ENCODE results near the gene GRIK3.

The GRIK3 gene

DNA sequence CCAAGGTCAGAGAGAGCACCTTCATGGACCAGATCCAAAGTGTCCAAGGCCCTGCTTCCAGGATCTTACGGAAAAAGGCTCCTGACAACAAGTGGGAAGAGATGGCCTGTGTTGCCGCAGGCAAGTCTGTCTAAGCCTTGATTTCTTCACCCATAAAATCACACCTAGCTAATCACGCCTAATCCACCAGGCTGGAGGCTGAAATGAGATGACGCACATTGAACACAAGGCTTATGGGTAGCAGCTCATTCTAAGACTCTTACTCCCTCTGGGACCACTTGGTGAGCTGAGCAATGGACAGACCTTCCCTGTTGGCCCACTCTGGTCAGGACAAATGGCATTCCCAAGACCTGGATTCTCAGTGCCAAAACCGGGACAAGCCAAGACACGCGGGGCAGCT is 38.2 kb downstream of the GRIK3 start:
- Histone ChIP-seq H3K4me1 (ENCODE audit: control insufficient read depth, insufficient read depth, low read length) (no peaks in the 10 kb centered on the region), H3K36me3 (ENCODE audit: control insufficient read depth in 2 of 2, insufficient read depth in 1 of 2, low read length in 2 of 2) (no peaks in the 10 kb centered on the region), H3K27ac (ENCODE audit: extremely low read depth, low read depth, low read length) (no peak overlapping the region), H3K4me3 (ENCODE audit: low read depth, low read length) (no peak overlapping the region), H3K9me3 (ENCODE audit: control insufficient read depth, insufficient read depth, low read depth, low read length) (no peaks in the 10 kb centered on the region)
- TF ChIP-seq ZNF830 (tag by site-specific recombination; IDR thresholded peaks at IDR 0.05; ENCODE audit: low read depth) (no peak), ZNF214 (tag by site-specific recombination; IDR thresholded peaks at IDR 0.05; ENCODE audit: borderline replicate concordance) (no peak), RBAK (tag by site-specific recombination; IDR thresholded peaks at IDR 0.05) (no peak), YY1 (tag by site-specific recombination; IDR thresholded peaks at IDR 0.05) (no peak), ZNF473 (tag by site-specific recombination; IDR thresholded peaks at IDR 0.05) (no peak), ZNF48 (tag by site-specific recombination; IDR thresholded peaks at IDR 0.05) (no peak), SALL2 (tag by site-specific recombination; IDR thresholded peaks at IDR 0.05; ENCODE audit: borderline replicate concordance) (no peak), ZNF155 (tag by site-specific recombination; IDR thresholded peaks at IDR 0.05) (no peak), ZNF223 (tag by site-specific recombination; IDR thresholded peaks at IDR 0.05) (no peak), ZNF654 (tag by site-specific recombination; IDR thresholded peaks at IDR 0.05; ENCODE audit: low read depth) (no peak), ZNF560 (tag by site-specific recombination; IDR thresholded peaks at IDR 0.05; ENCODE audit: borderline replicate concordance) (no peak), HOXD13 (CRISPR knock-in tag; IDR thresholded peaks at IDR 0.05; ENCODE audit: borderline replicate concordance) (no peak), ZNF621 (tag by site-specific recombination; IDR thresholded peaks at IDR 0.05) (no peak)
- TF ChIP-seq, protein P1, sequence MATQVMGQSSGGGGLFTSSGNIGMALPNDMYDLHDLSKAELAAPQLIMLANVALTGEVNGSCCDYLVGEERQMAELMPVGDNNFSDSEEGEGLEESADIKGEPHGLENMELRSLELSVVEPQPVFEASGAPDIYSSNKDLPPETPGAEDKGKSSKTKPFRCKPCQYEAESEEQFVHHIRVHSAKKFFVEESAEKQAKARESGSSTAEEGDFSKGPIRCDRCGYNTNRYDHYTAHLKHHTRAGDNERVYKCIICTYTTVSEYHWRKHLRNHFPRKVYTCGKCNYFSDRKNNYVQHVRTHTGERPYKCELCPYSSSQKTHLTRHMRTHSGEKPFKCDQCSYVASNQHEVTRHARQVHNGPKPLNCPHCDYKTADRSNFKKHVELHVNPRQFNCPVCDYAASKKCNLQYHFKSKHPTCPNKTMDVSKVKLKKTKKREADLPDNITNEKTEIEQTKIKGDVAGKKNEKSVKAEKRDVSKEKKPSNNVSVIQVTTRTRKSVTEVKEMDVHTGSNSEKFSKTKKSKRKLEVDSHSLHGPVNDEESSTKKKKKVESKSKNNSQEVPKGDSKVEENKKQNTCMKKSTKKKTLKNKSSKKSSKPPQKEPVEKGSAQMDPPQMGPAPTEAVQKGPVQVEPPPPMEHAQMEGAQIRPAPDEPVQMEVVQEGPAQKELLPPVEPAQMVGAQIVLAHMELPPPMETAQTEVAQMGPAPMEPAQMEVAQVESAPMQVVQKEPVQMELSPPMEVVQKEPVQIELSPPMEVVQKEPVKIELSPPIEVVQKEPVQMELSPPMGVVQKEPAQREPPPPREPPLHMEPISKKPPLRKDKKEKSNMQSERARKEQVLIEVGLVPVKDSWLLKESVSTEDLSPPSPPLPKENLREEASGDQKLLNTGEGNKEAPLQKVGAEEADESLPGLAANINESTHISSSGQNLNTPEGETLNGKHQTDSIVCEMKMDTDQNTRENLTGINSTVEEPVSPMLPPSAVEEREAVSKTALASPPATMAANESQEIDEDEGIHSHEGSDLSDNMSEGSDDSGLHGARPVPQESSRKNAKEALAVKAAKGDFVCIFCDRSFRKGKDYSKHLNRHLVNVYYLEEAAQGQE (tag by site-specific recombination; IDR thresholded peaks at IDR 0.05), result no peak
- TF ChIP-seq, protein P2, sequence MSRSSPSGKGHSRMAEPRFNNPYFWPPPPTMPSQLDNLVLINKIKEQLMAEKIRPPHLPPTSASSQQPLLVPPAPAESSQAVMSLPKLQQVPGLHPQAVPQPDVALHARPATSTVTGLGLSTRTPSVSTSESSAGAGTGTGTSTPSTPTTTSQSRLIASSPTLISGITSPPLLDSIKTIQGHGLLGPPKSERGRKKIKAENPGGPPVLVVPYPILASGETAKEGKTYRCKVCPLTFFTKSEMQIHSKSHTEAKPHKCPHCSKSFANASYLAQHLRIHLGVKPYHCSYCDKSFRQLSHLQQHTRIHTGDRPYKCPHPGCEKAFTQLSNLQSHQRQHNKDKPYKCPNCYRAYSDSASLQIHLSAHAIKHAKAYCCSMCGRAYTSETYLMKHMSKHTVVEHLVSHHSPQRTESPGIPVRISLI (tag by site-specific recombination; IDR thresholded peaks at IDR 0.05), result no peak
- CTCF ChIA-PET, result no interaction called here
- POLR2A ChIA-PET, result no interaction called here

DNA sequence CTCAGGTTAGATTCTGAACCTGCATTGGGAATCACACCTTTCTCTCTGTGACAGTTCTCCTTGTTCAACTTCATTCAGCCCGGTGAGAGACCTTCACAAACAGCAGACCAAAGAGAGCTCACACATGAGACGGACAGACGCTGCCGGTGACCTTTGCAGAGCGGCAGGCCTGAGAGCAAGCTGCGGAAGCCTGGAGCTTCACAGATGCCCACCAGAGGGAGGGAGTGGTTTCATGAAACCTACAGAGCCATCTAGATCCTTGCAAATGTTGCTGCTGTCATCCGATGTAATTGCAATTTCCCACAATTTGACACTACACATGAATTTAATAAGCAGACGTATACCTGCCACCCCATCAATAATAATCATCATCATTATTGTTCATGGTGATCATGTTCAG is 39.4 kb downstream of the GRIK3 start:
- H3K27ac ChIP-seq (ENCODE audit: extremely low read depth, low read depth, low read length), result no peak overlapping the region
- ChIA-PET POLR2A (no interaction called here), CTCF (interaction anchor here (0.6 kb wide), 1 partner anchor 85 kb away, joined by 4 read pairs; no protein-coding TSS in a partner anchor)
- no peaks in the 10 kb centered on the region for H3K4me1 ChIP-seq (ENCODE audit: control insufficient read depth, insufficient read depth, low read length)
- no peak overlapping the region for H3K4me3 ChIP-seq (ENCODE audit: low read depth, low read length)
- no peaks in the 10 kb centered on the region for H3K9me3 ChIP-seq (ENCODE audit: control insufficient read depth, insufficient read depth, low read depth, low read length)
- H3K36me3 ChIP-seq (ENCODE audit: control insufficient read depth in 2 of 2, insufficient read depth in 1 of 2, low read length in 2 of 2), result no peaks in the 10 kb centered on the region
- TF ChIP-seq, protein P3, sequence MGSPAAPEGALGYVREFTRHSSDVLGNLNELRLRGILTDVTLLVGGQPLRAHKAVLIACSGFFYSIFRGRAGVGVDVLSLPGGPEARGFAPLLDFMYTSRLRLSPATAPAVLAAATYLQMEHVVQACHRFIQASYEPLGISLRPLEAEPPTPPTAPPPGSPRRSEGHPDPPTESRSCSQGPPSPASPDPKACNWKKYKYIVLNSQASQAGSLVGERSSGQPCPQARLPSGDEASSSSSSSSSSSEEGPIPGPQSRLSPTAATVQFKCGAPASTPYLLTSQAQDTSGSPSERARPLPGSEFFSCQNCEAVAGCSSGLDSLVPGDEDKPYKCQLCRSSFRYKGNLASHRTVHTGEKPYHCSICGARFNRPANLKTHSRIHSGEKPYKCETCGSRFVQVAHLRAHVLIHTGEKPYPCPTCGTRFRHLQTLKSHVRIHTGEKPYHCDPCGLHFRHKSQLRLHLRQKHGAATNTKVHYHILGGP (tag by site-specific recombination; IDR thresholded peaks at IDR 0.05), result no peak
- no peak for TF ChIP-seq ZBTB48 (tag by site-specific recombination; IDR thresholded peaks at IDR 0.05)
- TF ChIP-seq SP2 (tag by site-specific recombination; IDR thresholded peaks at IDR 0.05), result no peak
- TF ChIP-seq, protein P4, sequence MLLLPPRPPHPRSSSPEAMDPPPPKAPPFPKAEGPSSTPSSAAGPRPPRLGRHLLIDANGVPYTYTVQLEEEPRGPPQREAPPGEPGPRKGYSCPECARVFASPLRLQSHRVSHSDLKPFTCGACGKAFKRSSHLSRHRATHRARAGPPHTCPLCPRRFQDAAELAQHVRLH (tag by site-specific recombination; IDR thresholded peaks at IDR 0.05), result no peak
- no peak for TF ChIP-seq ZNF391 (tag by site-specific recombination; IDR thresholded peaks at IDR 0.05; ENCODE audit: borderline replicate concordance, low read depth)
- TF ChIP-seq, protein P5, sequence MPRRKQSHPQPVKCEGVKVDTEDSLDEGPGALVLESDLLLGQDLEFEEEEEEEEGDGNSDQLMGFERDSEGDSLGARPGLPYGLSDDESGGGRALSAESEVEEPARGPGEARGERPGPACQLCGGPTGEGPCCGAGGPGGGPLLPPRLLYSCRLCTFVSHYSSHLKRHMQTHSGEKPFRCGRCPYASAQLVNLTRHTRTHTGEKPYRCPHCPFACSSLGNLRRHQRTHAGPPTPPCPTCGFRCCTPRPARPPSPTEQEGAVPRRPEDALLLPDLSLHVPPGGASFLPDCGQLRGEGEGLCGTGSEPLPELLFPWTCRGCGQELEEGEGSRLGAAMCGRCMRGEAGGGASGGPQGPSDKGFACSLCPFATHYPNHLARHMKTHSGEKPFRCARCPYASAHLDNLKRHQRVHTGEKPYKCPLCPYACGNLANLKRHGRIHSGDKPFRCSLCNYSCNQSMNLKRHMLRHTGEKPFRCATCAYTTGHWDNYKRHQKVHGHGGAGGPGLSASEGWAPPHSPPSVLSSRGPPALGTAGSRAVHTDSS (tag by site-specific recombination; IDR thresholded peaks at IDR 0.05), result no peak
- no peak for TF ChIP-seq ZNF585B (tag by site-specific recombination; IDR thresholded peaks at IDR 0.05)
- TF ChIP-seq ZBTB17 (tag by site-specific recombination; IDR thresholded peaks at IDR 0.05), result no peak
- TF ChIP-seq ZNF416 (tag by site-specific recombination; IDR thresholded peaks at IDR 0.05), result no peak
- TF ChIP-seq, protein P6, sequence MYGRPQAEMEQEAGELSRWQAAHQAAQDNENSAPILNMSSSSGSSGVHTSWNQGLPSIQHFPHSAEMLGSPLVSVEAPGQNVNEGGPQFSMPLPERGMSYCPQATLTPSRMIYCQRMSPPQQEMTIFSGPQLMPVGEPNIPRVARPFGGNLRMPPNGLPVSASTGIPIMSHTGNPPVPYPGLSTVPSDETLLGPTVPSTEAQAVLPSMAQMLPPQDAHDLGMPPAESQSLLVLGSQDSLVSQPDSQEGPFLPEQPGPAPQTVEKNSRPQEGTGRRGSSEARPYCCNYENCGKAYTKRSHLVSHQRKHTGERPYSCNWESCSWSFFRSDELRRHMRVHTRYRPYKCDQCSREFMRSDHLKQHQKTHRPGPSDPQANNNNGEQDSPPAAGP (tag by site-specific recombination; IDR thresholded peaks at IDR 0.05), result no peak
- no peak for TF ChIP-seq SCRT2 (tag by site-specific recombination; IDR thresholded peaks at IDR 0.05)
- TF ChIP-seq, protein P7, sequence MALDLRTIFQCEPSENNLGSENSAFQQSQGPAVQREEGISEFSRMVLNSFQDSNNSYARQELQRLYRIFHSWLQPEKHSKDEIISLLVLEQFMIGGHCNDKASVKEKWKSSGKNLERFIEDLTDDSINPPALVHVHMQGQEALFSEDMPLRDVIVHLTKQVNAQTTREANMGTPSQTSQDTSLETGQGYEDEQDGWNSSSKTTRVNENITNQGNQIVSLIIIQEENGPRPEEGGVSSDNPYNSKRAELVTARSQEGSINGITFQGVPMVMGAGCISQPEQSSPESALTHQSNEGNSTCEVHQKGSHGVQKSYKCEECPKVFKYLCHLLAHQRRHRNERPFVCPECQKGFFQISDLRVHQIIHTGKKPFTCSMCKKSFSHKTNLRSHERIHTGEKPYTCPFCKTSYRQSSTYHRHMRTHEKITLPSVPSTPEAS (tag by site-specific recombination; IDR thresholded peaks at IDR 0.05), result no peak
